Activated CD4-positive, CD25-positive, alpha-beta regulatory T cell treated with anti-CD3 and anti-CD28 coated beads, Interleukin-2, amount 50 U/mL, for 72 hours (primary cell): ENCODE data around the gene BRSK2.

Experiments
- DNase-seq: peaks from one replicate; pipeline ENCODE4 v3.0.0; 2021

BRSK2 gene

GRCh38 chr11:1484695-1485503, 95.2 kb downstream of the BRSK2 start:
- DNase-seq: no peak

DNA sequence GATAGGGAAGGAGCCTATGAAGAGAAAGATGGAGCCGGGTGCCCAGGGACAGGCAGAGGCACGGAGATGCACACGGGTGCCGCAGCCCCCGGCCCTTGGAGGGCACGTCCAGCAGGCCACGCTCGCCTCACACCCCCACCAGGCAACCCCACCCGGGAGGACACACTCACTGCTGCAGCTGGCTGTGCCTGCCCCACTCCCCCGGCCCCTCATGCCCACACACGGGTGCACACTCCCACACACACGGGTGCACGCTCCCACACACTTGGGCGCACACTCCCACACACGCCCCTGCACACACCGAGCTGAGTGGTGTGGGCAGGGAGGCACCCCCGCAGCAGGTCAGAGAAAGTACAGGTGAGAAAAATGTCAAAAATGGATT, 95.8 kb downstream of the BRSK2 start:
- no peak for DNase-seq

GRCh38 chr11:1486054-1486825, 96.5 kb downstream of the BRSK2 start, which contains the start of gene MOB2:
Gene MOB2 (minus strand): TSS chr11:1486779. CDS start chr11:1486556, 223 bp downstream.
- DNase-seq: no peak

DNA sequence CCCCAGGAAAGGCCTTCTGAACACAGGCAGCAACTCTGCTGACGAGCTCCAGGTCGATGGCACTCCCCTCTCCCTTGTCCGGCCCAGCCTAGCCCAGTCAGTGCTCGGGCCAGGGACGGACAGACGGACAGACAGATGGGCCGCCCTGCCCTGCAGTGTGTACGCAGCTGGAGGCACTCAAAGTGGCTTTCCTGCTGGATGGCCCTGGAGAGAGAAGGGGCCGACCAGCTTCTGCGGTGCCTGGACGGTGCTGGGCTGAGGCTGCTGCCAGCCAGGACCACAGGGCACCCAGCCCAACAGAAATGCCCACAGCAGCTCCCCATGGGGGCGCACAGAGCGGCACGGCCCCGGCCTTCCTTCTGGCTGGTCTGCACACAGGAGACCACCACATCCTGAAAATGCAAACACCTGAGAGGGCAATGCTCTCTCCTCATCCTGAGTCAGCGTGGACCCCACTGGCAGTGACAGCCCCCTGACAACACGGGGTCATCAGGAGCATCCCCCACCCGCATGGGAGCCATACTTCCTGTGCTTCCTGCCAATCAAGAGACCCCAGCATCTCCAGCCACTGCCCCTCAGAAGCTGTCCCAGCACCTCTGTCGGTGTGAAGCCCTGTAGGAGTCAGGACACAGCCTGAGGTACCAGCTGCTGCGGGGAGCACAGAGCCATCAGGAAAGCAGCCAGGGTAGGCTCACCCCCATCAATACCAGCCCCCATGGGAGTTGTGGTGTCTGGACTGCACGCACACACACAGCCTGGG, 97.5 kb downstream of the BRSK2 start:
- DNase-seq: no peak

DNA sequence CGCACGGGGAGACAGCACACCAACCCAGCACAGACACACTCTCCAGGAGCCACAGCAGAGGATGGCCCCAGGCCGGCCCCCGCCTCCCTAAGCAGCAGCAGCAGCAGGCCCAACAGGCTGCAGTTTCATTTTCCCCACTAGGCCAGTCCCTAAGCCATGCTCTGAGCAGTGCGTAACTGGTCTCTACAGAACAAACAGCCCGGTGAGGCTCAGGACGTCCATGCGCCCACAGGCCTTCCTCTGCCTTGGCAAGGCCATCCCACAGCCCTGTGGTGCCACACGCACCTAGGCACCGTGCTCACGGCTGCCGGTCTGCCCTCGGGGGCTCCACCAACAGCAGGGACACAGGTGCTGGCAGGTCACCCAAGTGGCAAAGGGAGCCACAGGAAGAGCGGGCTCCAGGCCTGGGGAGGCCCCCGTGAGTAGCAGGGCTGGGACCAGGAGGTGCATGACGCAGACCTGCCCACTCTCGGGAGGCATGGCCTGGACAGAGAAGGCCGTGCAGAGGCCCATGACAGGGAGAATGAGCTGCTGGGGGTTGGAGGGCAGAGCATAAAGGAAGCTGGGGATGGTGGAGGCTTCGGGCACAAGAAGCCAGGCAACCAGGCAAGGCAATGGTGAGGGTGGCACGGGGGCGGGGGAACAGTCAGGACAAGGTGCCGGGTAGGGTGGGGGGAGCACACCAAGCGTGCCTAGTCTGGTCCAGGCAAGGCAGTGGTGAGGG, 98.3 kb downstream of the BRSK2 start:
- DNase-seq: no peak

- DNase-seq: no peak
Measured at GRCh38 chr11:1488575-1489180, 98.9 kb downstream of the BRSK2 start.

- no peak for DNase-seq
Measured at GRCh38 chr11:1490651-1491050, 100.9 kb downstream of the BRSK2 start.

DNA sequence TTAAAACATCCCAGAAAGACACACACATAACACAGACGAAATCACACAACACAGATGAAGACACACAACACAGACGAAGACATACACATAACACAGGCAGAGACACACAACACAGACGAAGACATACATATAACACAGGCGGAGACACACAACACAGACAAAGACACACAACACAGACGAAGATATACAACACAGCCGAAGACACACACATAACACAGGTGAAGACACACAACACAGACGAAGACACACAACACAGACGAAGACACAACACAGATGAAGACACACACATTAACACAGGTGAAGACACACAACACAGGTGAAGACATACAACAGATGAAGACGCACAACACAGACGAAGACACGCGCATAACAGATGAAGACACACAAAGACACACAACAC, 101.6 kb downstream of the BRSK2 start:
- DNase-seq: no peak

- DNase-seq: no peak
Measured at GRCh38 chr11:1493650-1494244, 104.0 kb downstream of the BRSK2 start.

DNA sequence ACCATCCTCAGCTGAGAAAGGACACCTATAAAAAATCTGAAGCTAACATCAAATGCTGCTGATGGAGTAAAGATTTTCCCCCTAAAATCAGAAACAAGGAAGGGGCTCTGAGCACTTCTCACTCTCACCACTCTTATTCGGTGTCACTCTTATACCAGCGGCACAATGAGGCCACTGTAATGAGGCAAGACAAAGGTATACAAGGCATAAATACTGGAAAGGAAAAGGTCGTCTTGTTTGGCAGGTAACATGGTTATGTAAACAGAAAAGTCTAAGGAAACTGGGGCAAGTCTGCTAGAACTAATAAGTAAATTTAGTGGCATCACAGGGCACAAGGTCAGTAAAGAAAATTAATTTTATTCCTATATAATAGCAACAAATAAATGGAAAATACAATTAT, 104.9 kb downstream of the BRSK2 start:
- DNase-seq: no peak

GRCh38 chr11:1496091-1496760, 106.5 kb downstream of the BRSK2 start:
- no peak for DNase-seq

DNA sequence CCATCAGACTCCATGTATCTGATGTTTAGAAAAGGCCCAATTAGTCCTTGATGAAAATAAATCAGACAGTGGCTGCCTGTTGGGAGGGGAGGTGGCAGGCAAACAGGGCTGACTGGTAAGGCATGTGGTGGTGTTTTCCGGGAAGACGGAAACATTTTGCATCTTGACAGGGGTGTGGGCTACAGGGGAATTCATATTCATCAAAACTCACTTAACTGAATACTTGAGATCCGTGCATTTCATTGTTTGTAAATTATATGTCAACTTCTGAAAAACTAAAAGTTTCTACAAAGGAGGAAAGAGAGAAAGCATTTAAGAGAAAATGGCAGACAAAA, 107.0 kb downstream of the BRSK2 start:
- no peak for DNase-seq

GRCh38 chr11:1497600-1497999, 107.9 kb downstream of the BRSK2 start:
- DNase-seq: no peak

DNA sequence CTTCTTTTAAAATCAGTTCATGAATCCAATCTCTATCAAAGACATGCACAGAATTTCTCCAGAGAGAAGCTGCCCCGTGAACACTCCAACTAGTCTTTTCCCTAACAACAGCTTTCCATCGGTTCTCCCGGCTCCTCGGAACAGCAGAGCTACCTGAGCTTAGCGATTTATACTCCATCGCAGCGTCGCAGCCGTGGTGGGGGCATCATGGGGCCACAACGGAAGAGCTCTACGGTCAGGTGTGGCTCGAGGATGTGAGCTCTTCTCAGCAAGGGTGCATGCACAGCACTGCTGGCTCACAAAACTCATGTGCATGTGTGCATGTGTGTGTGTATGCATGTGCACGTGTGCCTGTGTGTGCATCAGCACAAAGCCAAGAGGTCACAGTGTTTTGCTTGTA, 108.5 kb downstream of the BRSK2 start:
- DNase-seq: no peak

GRCh38 chr11:1499261-1499890, 109.6 kb downstream of the BRSK2 start:
- no peak for DNase-seq

DNA sequence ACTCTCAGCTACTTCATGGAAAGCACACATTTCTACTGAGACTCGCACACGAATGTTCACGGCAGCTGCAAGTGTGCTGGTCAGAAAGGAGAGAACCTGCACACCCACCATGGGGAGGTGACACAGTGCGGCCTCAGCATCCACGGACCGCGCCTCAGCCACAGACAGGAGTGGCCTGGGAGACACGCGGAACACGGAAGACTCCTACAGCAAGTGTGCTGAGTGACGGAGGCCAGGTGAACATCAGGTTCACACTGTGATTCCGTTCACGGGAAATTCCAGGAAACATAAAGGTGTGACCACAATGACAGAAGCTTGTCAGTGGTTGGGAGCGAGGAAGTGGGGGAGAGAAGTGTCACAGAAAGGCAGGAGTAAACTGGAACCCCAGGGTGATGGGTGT, 110.2 kb downstream of the BRSK2 start:
- no peak for DNase-seq

- DNase-seq: no peak
Measured at GRCh38 chr11:1500466-1501420, 111.0 kb downstream of the BRSK2 start.

GRCh38 chr11:1501421-1502167, 111.9 kb downstream of the BRSK2 start:
- no peak for DNase-seq
